AG08395 (cell line): ENCODE results near the gene VPS16.

Experiments used
- DNase-seq: peaks from one replicate; pipeline ENCODE4 v3.0.0; 2012; ENCODE audit warnings: mixed read lengths, low spot score

VPS16 gene

GRCh38 chr20:2900845-2901592 lies 60.5 kb downstream of the VPS16 start:
- DNase-seq = no peak

GRCh38 chr20:2902291-2902690 lies 61.7 kb downstream of the VPS16 start:
- no peak for DNase-seq

- no peak for DNase-seq
Measured at GRCh38 chr20:2902818-2903217, 62.3 kb downstream of the VPS16 start.

GRCh38 chr20:2903686-2904085 lies 63.1 kb downstream of the VPS16 start:
- DNase-seq = no peak

GRCh38 chr20:2907519-2907918 lies 67.0 kb downstream of the VPS16 start:
- no peak for DNase-seq

GRCh38 chr20:2909953-2910352 lies 69.4 kb downstream of the VPS16 start:
- no peak for DNase-seq

GRCh38 chr20:2911200-2911599 lies 70.7 kb downstream of the VPS16 start:
- DNase-seq = no peak

- DNase-seq = no peak
Measured at GRCh38 chr20:2914160-2914559, 73.6 kb downstream of the VPS16 start.
